ENCODE data around the gene FAM180B. TPM values are rescaled to one million over a fixed set of nuclear protein-coding genes. Genes with fewer than 3 reads are reported as not detected.
A peak's percentile ranks its signal among the peaks of the same experiment; 100 is the strongest.

FAM180B gene
- total RNA-seq, 1 donor from 2014 or later = not detected

DNA sequence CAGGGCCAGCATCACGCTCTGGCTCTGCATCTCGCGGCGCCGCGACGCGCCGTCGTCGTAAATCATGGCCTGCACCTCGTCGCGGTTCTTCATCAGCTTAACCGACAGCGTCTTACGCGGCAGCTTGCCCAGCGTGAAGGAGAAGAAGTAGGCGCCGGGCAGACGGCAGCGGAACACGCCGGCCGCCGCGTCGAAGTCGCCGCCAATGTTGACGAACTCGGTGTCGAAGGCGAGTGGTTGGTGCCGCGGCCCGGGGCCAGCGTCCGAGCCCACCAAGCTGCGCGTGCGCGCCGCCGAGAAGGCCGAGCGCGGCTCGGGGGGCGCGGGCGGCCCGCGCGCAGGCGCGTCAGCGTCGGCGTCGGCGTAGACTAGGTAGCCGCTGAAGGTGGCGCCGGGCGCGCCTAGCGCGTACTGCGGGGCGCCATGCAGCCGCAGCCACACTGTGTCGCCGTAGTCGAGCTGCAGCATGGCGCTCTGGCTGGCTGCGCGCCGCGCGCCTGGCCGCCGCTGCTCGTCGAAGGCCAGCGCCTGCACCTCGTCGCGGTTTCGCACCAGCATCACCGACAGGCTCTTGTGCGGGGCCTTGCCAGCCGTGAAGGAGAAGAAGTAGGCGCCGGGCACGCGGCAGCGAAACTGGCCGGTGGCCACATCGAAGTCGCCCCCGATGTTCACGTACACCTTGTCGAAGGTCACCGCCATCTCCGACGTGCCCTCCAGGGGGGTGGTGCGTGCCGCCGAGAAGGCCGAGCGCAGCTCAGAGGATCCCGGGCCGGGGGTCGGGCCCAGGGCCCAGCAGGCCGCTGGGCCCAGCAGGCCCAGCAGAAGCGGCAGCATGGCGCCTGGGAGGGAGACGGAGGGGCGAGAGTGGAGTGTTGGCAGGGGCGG lies 3.7 kb downstream of the FAM180B start:
- DNase-seq (ENCODE audit: low read depth) = no peak
- TF ChIP-seq, protein P1, sequence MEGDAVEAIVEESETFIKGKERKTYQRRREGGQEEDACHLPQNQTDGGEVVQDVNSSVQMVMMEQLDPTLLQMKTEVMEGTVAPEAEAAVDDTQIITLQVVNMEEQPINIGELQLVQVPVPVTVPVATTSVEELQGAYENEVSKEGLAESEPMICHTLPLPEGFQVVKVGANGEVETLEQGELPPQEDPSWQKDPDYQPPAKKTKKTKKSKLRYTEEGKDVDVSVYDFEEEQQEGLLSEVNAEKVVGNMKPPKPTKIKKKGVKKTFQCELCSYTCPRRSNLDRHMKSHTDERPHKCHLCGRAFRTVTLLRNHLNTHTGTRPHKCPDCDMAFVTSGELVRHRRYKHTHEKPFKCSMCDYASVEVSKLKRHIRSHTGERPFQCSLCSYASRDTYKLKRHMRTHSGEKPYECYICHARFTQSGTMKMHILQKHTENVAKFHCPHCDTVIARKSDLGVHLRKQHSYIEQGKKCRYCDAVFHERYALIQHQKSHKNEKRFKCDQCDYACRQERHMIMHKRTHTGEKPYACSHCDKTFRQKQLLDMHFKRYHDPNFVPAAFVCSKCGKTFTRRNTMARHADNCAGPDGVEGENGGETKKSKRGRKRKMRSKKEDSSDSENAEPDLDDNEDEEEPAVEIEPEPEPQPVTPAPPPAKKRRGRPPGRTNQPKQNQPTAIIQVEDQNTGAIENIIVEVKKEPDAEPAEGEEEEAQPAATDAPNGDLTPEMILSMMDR (IDR thresholded peaks at IDR 0.05; ENCODE audit: insufficient read depth, low read length, poor library complexity, severe bottlenecking) = no peak
- Histone ChIP-seq H3K4me3 (ENCODE audit: low read depth, low read length) (peak overlapping the region; percentile 28), H3K36me3 (ENCODE audit: control insufficient read depth, insufficient read depth, low read length) (no peaks in the 10 kb centered on the region), H3K27me3 (ENCODE audit: control insufficient read depth, insufficient read depth, low read length) (peaks cover 52% of the 10 kb centered on the region)

DNA sequence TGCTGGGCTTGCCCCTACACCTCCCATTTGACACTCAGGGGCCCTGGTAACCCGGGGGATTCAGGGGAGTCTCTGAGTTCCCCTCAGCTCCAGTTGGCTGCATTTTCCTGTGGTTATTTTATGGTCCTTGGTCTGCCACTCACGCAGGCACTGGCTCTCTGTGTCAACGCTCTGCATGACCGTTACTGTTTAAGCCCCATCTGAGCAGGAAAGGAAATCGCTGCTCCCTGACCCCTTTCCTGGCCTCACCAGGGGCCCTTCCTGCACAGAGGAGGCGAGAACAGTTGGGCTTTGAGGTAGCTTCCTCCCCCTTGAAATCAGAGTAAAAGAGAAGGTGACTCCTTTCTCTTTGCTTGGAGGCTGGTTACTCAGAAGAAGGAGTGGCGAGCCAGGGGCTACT lies 5.3 kb downstream of the FAM180B start:
- TF ChIP-seq, protein P1 (IDR thresholded peaks at IDR 0.05; ENCODE audit: insufficient read depth, low read length, poor library complexity, severe bottlenecking) = no peak
- no peak overlapping the region for H3K4me3 ChIP-seq (ENCODE audit: low read depth, low read length)
- no peaks in the 10 kb centered on the region for H3K36me3 ChIP-seq (ENCODE audit: control insufficient read depth, insufficient read depth, low read length)
- H3K27me3 ChIP-seq (ENCODE audit: control insufficient read depth, insufficient read depth, low read length) = peaks cover 55% of the 10 kb centered on the region
- no peak for DNase-seq (ENCODE audit: low read depth)

DNA sequence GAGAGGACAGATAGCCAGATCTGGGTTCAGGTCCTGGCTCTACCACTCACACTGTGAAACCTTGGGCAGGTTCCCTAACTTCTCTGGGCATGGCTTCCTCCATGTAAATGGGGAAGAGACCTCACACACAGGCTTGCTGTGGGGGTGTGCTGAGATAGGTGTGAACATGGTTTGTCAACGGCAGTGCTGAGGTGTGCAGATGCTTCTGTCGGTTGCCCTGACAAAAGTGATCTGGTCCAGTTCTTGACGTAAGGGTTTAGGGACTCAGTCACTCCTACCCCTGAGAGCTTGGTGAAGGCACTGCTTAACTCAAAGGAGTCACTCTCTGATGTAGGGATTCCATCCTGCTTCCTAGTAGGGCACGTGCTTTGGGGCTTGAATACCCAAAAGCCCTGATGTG lies 5.8 kb downstream of the FAM180B start:
- H3K4me3 ChIP-seq (ENCODE audit: low read depth, low read length) = no peak overlapping the region
- DNase-seq (ENCODE audit: low read depth) = no peak
- TF ChIP-seq, protein P1 (IDR thresholded peaks at IDR 0.05; ENCODE audit: insufficient read depth, low read length, poor library complexity, severe bottlenecking) = no peak
- H3K27me3 ChIP-seq (ENCODE audit: control insufficient read depth, insufficient read depth, low read length) = peaks cover 55% of the 10 kb centered on the region
- H3K36me3 ChIP-seq (ENCODE audit: control insufficient read depth, insufficient read depth, low read length) = no peaks in the 10 kb centered on the region

DNA sequence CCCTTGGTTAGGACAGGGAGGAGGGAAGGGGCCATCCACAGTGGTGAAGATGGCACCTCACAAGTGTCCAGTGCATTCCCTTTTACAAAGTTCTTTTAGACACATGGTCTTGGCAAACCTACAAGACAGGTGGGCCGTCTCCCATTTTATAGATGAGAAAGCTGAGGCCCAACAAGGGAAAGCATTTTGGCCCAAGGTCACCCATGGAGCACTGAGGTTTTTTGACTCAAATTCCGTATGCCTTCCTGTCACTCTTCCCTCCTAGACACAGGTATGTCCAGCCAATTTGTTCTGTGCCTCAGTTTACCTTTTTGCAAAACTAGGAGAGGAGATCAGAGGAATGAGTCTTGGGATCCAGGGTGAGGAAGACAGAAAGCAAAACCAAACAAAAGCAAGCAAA lies 6.5 kb downstream of the FAM180B start:
- Histone ChIP-seq H3K4me3 (ENCODE audit: low read depth, low read length) (no peak overlapping the region), H3K27me3 (ENCODE audit: control insufficient read depth, insufficient read depth, low read length) (peaks cover 55% of the 10 kb centered on the region), H3K36me3 (ENCODE audit: control insufficient read depth, insufficient read depth, low read length) (no peaks in the 10 kb centered on the region)
- DNase-seq (ENCODE audit: low read depth) = no peak
- TF ChIP-seq, protein P1 (IDR thresholded peaks at IDR 0.05; ENCODE audit: insufficient read depth, low read length, poor library complexity, severe bottlenecking) = no peak

DNA sequence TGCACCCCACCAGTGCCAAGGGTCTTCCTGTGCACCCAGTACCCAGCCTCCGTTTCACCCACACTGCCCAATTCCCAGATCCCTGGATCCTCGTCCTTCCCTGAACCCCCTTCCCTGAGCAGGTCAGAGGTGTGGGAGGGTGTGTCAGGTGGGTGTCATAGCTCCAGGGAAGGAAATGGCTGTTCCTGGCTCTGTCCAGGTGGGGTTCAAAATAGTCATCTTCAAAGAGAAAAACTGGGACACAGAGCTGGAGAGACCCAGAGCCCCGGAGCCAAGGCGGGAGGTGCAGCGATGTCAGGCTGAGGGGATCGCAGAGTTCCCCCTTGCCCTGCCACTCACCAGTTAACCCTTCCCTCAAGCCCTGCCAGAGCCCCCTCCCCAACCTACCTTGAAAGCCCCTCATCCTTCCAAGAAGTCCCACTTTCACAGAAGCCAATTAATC lies 7.0 kb downstream of the FAM180B start:
- Histone ChIP-seq H3K27me3 (ENCODE audit: control insufficient read depth, insufficient read depth, low read length) (peaks cover 55% of the 10 kb centered on the region), H3K36me3 (ENCODE audit: control insufficient read depth, insufficient read depth, low read length) (no peaks in the 10 kb centered on the region), H3K4me3 (ENCODE audit: low read depth, low read length) (no peak overlapping the region)
- DNase-seq (ENCODE audit: low read depth) = no peak
- TF ChIP-seq, protein P1 (IDR thresholded peaks at IDR 0.05; ENCODE audit: insufficient read depth, low read length, poor library complexity, severe bottlenecking) = no peak

Measured in kidney epithelial cell (primary cell).